ENCODE measurements around the gene MARK1.

Gene MARK1

DNA sequence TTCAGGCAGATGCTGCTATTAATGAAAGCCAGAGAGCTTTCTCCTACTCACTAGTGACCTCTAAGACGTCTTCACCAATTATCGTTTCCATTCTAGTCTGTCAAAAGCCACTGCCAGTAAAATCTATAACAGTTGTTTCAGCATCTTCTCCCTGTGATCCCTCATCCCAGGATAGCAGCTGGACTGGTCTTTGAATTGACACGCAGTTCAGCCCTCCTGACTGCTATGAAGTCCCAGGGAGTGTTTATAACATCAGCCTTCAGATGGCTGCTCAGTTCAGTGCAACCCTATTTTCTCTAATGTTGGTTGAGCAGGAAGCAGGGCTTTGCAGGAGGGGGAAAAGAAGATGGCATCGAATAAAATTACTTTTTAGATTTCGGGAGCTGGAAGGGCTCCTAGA is 23.6 kb upstream of the MARK1 start:
- Histone ChIP-seq H3K79me2 (ENCODE audit: insufficient read depth, low read length) (no peaks in the 10 kb centered on the region), H3K36me3 (ENCODE audit: insufficient read depth, low read length) (no peaks in the 10 kb centered on the region), H3K4me3 (ENCODE audit: low read depth in 1 of 2, low read length in 2 of 2) (no peak overlapping the region), H3K4me1 (ENCODE audit: insufficient read depth, low read length) (no peaks in the 10 kb centered on the region), H3K27me3 (ENCODE audit: insufficient read depth, low read length, poor library complexity) (peaks cover 3% of the 10 kb centered on the region), H3K9ac (ENCODE audit: low read depth, low read length) (no peak overlapping the region), H4K20me1 (ENCODE audit: insufficient read depth, low read length) (no peaks in the 10 kb centered on the region), H2AFZ (ENCODE audit: low read depth, low read length) (no peak overlapping the region), H3K27ac (ENCODE audit: low read length) (no peak overlapping the region), H3K4me2 (ENCODE audit: insufficient read depth, low read length) (no peak overlapping the region), H3K9me3 (ENCODE audit: insufficient read depth, low read length, severe bottlenecking) (no peaks in the 10 kb centered on the region)
- DNase-seq, result no peak
- ATAC-seq (ENCODE audit: insufficient read depth, low read depth), result no peak
- TF ChIP-seq, protein P1, sequence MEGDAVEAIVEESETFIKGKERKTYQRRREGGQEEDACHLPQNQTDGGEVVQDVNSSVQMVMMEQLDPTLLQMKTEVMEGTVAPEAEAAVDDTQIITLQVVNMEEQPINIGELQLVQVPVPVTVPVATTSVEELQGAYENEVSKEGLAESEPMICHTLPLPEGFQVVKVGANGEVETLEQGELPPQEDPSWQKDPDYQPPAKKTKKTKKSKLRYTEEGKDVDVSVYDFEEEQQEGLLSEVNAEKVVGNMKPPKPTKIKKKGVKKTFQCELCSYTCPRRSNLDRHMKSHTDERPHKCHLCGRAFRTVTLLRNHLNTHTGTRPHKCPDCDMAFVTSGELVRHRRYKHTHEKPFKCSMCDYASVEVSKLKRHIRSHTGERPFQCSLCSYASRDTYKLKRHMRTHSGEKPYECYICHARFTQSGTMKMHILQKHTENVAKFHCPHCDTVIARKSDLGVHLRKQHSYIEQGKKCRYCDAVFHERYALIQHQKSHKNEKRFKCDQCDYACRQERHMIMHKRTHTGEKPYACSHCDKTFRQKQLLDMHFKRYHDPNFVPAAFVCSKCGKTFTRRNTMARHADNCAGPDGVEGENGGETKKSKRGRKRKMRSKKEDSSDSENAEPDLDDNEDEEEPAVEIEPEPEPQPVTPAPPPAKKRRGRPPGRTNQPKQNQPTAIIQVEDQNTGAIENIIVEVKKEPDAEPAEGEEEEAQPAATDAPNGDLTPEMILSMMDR (IDR thresholded peaks at IDR 0.05; ENCODE audit: borderline replicate concordance, extremely low read depth, low read length, poor library complexity, severe bottlenecking), result no peak
- no peak for TF ChIP-seq EZH2 (IDR thresholded peaks at IDR 0.05; ENCODE audit: borderline replicate concordance, low read depth, low read length, severe bottlenecking)

DNA sequence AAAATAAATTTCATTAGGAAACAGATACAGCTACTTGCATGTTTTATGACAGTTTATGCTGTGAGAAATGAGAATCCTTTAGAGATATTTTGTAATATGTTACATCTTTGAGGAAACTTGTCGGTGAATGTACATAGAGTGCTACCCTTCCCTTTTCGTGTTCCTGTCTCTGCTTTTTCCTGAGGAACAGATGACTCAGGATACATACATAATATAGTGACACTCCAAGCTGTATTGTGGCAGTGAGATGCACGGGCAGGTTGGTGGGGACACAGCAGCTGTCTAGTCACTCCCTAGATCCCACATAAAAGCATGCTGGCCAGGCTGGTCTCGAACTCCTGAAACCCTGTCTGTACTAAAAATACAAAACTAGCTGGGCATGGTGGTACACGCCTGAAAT is 20.9 kb upstream of the MARK1 start:
- no peaks in the 10 kb centered on the region for H3K79me2 ChIP-seq (ENCODE audit: insufficient read depth, low read length)
- DNase-seq (no peak), ATAC-seq (ENCODE audit: insufficient read depth, low read depth) (no peak)
- H3K4me3 ChIP-seq (ENCODE audit: low read depth in 1 of 2, low read length in 2 of 2), result no peak overlapping the region
- H3K9me3 ChIP-seq (ENCODE audit: insufficient read depth, low read length, severe bottlenecking), result no peaks in the 10 kb centered on the region
- no peak overlapping the region for H3K9ac ChIP-seq (ENCODE audit: low read depth, low read length)
- H3K4me1 ChIP-seq (ENCODE audit: insufficient read depth, low read length), result no peaks in the 10 kb centered on the region
- H3K27me3 ChIP-seq (ENCODE audit: insufficient read depth, low read length, poor library complexity), result peaks cover 3% of the 10 kb centered on the region
- no peak for TF ChIP-seq EZH2 (IDR thresholded peaks at IDR 0.05; ENCODE audit: borderline replicate concordance, low read depth, low read length, severe bottlenecking)
- TF ChIP-seq, protein P1 (IDR thresholded peaks at IDR 0.05; ENCODE audit: borderline replicate concordance, extremely low read depth, low read length, poor library complexity, severe bottlenecking), result no peak
- no peak overlapping the region for H2AFZ ChIP-seq (ENCODE audit: low read depth, low read length)
- no peaks in the 10 kb centered on the region for H4K20me1 ChIP-seq (ENCODE audit: insufficient read depth, low read length)
- H3K36me3 ChIP-seq (ENCODE audit: insufficient read depth, low read length), result no peaks in the 10 kb centered on the region
- no peak overlapping the region for H3K4me2 ChIP-seq (ENCODE audit: insufficient read depth, low read length)
- no peak overlapping the region for H3K27ac ChIP-seq (ENCODE audit: low read length)

DNA sequence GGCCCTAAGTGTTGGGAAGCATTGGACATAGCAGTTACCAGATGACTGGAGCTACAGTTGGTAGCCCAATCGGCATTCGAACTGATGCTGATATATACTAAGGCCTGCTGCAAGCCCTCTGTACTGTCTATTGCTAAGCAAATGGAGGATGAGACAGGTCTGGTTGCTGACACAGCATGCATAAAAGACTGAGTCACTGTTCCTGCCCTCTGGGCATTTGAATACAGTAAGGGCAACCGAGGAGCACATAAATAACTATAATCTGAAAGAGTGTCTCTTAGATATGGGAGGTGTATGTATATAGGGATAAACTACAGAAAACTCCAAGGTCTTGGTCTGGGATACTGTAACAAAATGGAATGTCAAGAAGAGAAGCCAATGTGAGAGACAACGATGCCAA is 16.8 kb upstream of the MARK1 start:
- Histone ChIP-seq H3K36me3 (ENCODE audit: insufficient read depth, low read length) (no peaks in the 10 kb centered on the region), H3K4me1 (ENCODE audit: insufficient read depth, low read length) (no peaks in the 10 kb centered on the region), H4K20me1 (ENCODE audit: insufficient read depth, low read length) (no peaks in the 10 kb centered on the region), H3K27me3 (ENCODE audit: insufficient read depth, low read length, poor library complexity) (peaks cover 3% of the 10 kb centered on the region), H2AFZ (ENCODE audit: low read depth, low read length) (no peak overlapping the region), H3K4me2 (ENCODE audit: insufficient read depth, low read length) (no peak overlapping the region), H3K79me2 (ENCODE audit: insufficient read depth, low read length) (no peaks in the 10 kb centered on the region), H3K9me3 (ENCODE audit: insufficient read depth, low read length, severe bottlenecking) (no peaks in the 10 kb centered on the region), H3K27ac (ENCODE audit: low read length) (no peak overlapping the region), H3K4me3 (ENCODE audit: low read depth in 1 of 2, low read length in 2 of 2) (no peak overlapping the region), H3K9ac (ENCODE audit: low read depth, low read length) (no peak overlapping the region)
- TF ChIP-seq, protein P1 (IDR thresholded peaks at IDR 0.05; ENCODE audit: borderline replicate concordance, extremely low read depth, low read length, poor library complexity, severe bottlenecking), result no peak
- TF ChIP-seq EZH2 (IDR thresholded peaks at IDR 0.05; ENCODE audit: borderline replicate concordance, low read depth, low read length, severe bottlenecking), result no peak
- ATAC-seq (ENCODE audit: insufficient read depth, low read depth) (no peak), DNase-seq (no peak)

DNA sequence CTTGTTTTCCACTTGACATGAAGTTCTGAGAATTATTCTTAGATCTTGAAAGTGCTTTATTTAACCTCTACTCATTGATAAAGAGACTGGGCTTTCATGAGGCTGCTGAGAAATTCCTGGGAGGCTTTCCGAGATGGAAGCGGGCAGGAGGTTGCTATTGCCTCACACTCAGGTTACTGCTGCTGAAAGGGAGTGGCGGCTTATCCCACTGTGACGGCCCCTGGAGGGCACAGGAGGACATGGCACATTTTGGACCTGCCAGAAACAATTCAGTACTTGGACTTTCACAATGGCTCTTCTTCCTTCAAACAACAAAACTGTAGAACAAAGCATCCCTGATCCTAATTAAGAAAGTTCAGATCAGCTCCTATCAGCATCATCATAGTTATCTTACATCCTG is 16.2 kb upstream of the MARK1 start:
- H3K9ac ChIP-seq (ENCODE audit: low read depth, low read length), result no peak overlapping the region
- no peak overlapping the region for H2AFZ ChIP-seq (ENCODE audit: low read depth, low read length)
- no peak overlapping the region for H3K4me3 ChIP-seq (ENCODE audit: low read depth in 1 of 2, low read length in 2 of 2)
- H3K4me2 ChIP-seq (ENCODE audit: insufficient read depth, low read length), result no peak overlapping the region
- peaks cover 3% of the 10 kb centered on the region for H3K27me3 ChIP-seq (ENCODE audit: insufficient read depth, low read length, poor library complexity)
- DNase-seq (no peak), ATAC-seq (ENCODE audit: insufficient read depth, low read depth) (no peak)
- TF ChIP-seq EZH2 (IDR thresholded peaks at IDR 0.05; ENCODE audit: borderline replicate concordance, low read depth, low read length, severe bottlenecking), result no peak
- TF ChIP-seq, protein P1 (IDR thresholded peaks at IDR 0.05; ENCODE audit: borderline replicate concordance, extremely low read depth, low read length, poor library complexity, severe bottlenecking), result no peak
- H3K9me3 ChIP-seq (ENCODE audit: insufficient read depth, low read length, severe bottlenecking), result no peaks in the 10 kb centered on the region
- no peaks in the 10 kb centered on the region for H3K4me1 ChIP-seq (ENCODE audit: insufficient read depth, low read length)
- H3K36me3 ChIP-seq (ENCODE audit: insufficient read depth, low read length), result no peaks in the 10 kb centered on the region
- no peak overlapping the region for H3K27ac ChIP-seq (ENCODE audit: low read length)
- H4K20me1 ChIP-seq (ENCODE audit: insufficient read depth, low read length), result no peaks in the 10 kb centered on the region
- H3K79me2 ChIP-seq (ENCODE audit: insufficient read depth, low read length), result no peaks in the 10 kb centered on the region

Data from DND-41 (cell line).